ENCODE data around the gene RASSF7. TPM values are rescaled to one million over a fixed set of nuclear protein-coding genes. Genes with fewer than 3 reads are reported as not detected.

RASSF7 gene
- total and polyA plus RNA-seq, 2 donors (not counting 3 experiments of a cell fraction or from before 2014, with no cell fraction given): 14.1 to 19.9 TPM

DNA sequence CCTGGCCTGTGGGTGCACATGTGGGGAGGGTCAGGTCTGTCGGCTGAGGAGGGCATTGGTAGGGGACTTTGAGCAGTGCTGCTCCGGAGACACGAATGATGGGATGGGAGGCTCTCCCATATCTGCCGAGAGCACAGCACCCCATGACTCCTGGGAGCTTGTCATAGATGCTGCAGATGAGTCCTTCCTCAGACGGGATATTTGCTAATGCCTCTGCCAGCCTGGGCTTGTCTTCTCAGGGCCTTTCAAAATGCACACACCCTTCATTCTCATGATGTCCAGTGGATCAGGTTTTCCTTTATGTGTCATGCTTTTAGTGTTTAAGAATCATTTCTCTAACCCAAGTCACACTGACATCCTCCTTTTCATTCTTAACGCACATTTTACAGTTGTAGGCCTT lies 45.6 kb upstream of the RASSF7 start:
- no peak overlapping the region for H2AFZ ChIP-seq (ENCODE audit: low read depth, low read length)
- H3K79me2 ChIP-seq (ENCODE audit: control insufficient read depth, insufficient read depth, low read length): no peaks in the 10 kb centered on the region
- no peak overlapping the region for H3K4me3 ChIP-seq (replicated peaks in 1 of 3; ENCODE audit: insufficient read depth in 1 of 3, low read depth in 1 of 3, low read length in 3 of 3)
- no peak overlapping the region for H3K9ac ChIP-seq (replicated peaks; ENCODE audit: extremely low read depth, insufficient read depth, low read length)
- DNase-seq (ENCODE audit: low read depth, low spot score) (no peak), FAIRE-seq (no peak)
- ChIA-PET CTCF (no interaction called here), POLR2A (no interaction called here)
- H3K4me1 ChIP-seq (ENCODE audit: control insufficient read depth, extremely low read depth, insufficient read depth, low read length): peaks cover 3% of the 10 kb centered on the region
- H3K27me3 ChIP-seq (ENCODE audit: control insufficient read depth in 2 of 2, insufficient read depth in 2 of 2, low read length in 2 of 2): no peaks in the 10 kb centered on the region
- no peak overlapping the region for H3K4me2 ChIP-seq (ENCODE audit: insufficient read depth, low read length)
- TF ChIP-seq MYC (IDR thresholded peaks at IDR 0.05; ENCODE audit: low read depth, low read length): no peak
- TF ChIP-seq FOS (IDR thresholded peaks at IDR 0.05; ENCODE audit: borderline replicate concordance, insufficient read depth, low read length): no peak
- no peak for TF ChIP-seq EZH2 (IDR thresholded peaks at IDR 0.05; ENCODE audit: borderline replicate concordance, low read depth, low read length, severe bottlenecking)
- TF ChIP-seq GATA2 (IDR thresholded peaks at IDR 0.05; ENCODE audit: insufficient read depth, insufficient read length, low read depth, low read length): no peak
- TF ChIP-seq, protein P1, sequence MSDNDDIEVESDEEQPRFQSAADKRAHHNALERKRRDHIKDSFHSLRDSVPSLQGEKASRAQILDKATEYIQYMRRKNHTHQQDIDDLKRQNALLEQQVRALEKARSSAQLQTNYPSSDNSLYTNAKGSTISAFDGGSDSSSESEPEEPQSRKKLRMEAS (IDR thresholded peaks at IDR 0.05; ENCODE audit: insufficient read depth, insufficient read length): no peak
- TF ChIP-seq POLR2A (IDR thresholded peaks at IDR 0.05; ENCODE audit: low read depth, low read length): no peak
- no peak for TF ChIP-seq POLR2AphosphoS5 (IDR thresholded peaks at IDR 0.05; ENCODE audit: insufficient read depth, low read depth, low read length)
- TF ChIP-seq, protein P2, sequence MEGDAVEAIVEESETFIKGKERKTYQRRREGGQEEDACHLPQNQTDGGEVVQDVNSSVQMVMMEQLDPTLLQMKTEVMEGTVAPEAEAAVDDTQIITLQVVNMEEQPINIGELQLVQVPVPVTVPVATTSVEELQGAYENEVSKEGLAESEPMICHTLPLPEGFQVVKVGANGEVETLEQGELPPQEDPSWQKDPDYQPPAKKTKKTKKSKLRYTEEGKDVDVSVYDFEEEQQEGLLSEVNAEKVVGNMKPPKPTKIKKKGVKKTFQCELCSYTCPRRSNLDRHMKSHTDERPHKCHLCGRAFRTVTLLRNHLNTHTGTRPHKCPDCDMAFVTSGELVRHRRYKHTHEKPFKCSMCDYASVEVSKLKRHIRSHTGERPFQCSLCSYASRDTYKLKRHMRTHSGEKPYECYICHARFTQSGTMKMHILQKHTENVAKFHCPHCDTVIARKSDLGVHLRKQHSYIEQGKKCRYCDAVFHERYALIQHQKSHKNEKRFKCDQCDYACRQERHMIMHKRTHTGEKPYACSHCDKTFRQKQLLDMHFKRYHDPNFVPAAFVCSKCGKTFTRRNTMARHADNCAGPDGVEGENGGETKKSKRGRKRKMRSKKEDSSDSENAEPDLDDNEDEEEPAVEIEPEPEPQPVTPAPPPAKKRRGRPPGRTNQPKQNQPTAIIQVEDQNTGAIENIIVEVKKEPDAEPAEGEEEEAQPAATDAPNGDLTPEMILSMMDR (IDR thresholded peaks at IDR 0.05; ENCODE audit: extremely low read depth in 1 of 2, insufficient read depth in 1 of 2, low read depth in 1 of 2, low read length in 2 of 2): no peak
- TF ChIP-seq JUN (IDR thresholded peaks at IDR 0.05; ENCODE audit: borderline replicate concordance, insufficient read depth, insufficient read length, low read depth): no peak
- BruUV-seq (replicated peaks): no TSS peak
- H3K27ac ChIP-seq (ENCODE audit: insufficient read depth, low read depth, low read length): no peak overlapping the region
- no peaks in the 10 kb centered on the region for H3K9me3 ChIP-seq (replicated peaks; ENCODE audit: control insufficient read depth, insufficient read depth, low read length)
- no peaks in the 10 kb centered on the region for H3K36me3 ChIP-seq (ENCODE audit: control insufficient read depth in 2 of 2, extremely low read depth in 1 of 2, insufficient read depth in 2 of 2, low read length in 2 of 2)
- dilution Hi-C loops (cut with MboI; ENCODE audit: extremely low pct_ligation_motif_present, low sequenced_read_pairs) (no loop called here), intact Hi-C loops (cut with micrococcal nuclease) (loop anchor here (5.0 kb wide), 1 partner anchor 208 kb away; the partner anchor contains the start of gene IFITM2)
- H3K9me1 ChIP-seq (replicated peaks; ENCODE audit: control insufficient read depth, extremely low read depth, insufficient read depth, low read length): no peaks in the 10 kb centered on the region
- H4K20me1 ChIP-seq (replicated peaks; ENCODE audit: control insufficient read depth, extremely low read depth, insufficient read depth, low read length): no peaks in the 10 kb centered on the region
